ENCODE data around the gene HEBP1. TPM values are rescaled to one million over a fixed set of nuclear protein-coding genes. Genes with fewer than 3 reads are reported as not detected.

The HEBP1 gene
- polyA plus RNA-seq, 4 donors, result 214 to 642 (median 428) TPM

GRCh38 chr12:13011098-13011497, 11.0 kb upstream of the HEBP1 start:
- no peak overlapping the region for H3K27ac ChIP-seq (ENCODE audit: low read depth in 1 of 3, low read length in 2 of 3)
- DNase-seq (no peak), FAIRE-seq (no peak)
- 80 to 91% (median 85%) methylated on average over 6 of the region's 6 CpGs for WGBS, 3 donors
- no peak overlapping the region for H3K4me3 ChIP-seq (ENCODE audit: low read depth in 1 of 3, low read length in 3 of 3)
- no peaks in the 10 kb centered on the region for H3K9me3 ChIP-seq (ENCODE audit: control insufficient read depth in 2 of 2, insufficient read depth in 1 of 2, low read depth in 1 of 2, low read length in 1 of 2)
- H3K27me3 ChIP-seq (ENCODE audit: control insufficient read depth in 3 of 3, insufficient read depth in 3 of 3, low read length in 3 of 3), result no peaks in the 10 kb centered on the region
- peaks cover 0 to 2% (median 0%) of the 10 kb centered on the region in 3 donors for H3K4me1 ChIP-seq (ENCODE audit: control insufficient read depth in 3 of 3, insufficient read depth in 2 of 3, low read depth in 1 of 3, low read length in 2 of 3)
- no peaks in the 10 kb centered on the region for H3K36me3 ChIP-seq (ENCODE audit: control insufficient read depth in 3 of 3, insufficient read depth in 2 of 3, low read depth in 1 of 3, low read length in 3 of 3)

GRCh38 chr12:13008741-13009380, 8.8 kb upstream of the HEBP1 start:
- no peak for DNase-seq
- Histone ChIP-seq H3K9me3 (ENCODE audit: control insufficient read depth in 2 of 2, insufficient read depth in 1 of 2, low read depth in 1 of 2, low read length in 1 of 2) (no peaks in the 10 kb centered on the region), H3K27me3 (ENCODE audit: control insufficient read depth in 3 of 3, insufficient read depth in 3 of 3, low read length in 3 of 3) (no peaks in the 10 kb centered on the region), H3K4me1 (ENCODE audit: control insufficient read depth in 3 of 3, insufficient read depth in 2 of 3, low read depth in 1 of 3, low read length in 2 of 3) (peaks cover 0 to 2% (median 0%) of the 10 kb centered on the region in 3 donors), H3K36me3 (ENCODE audit: control insufficient read depth in 3 of 3, insufficient read depth in 2 of 3, low read depth in 1 of 3, low read length in 3 of 3) (peaks cover 0 to 4% (median 0%) of the 10 kb centered on the region in 3 donors), H3K4me3 (ENCODE audit: low read depth in 1 of 3, low read length in 3 of 3) (no peak overlapping the region), H3K27ac (ENCODE audit: low read depth in 1 of 3, low read length in 2 of 3) (no peak overlapping the region)
- 73 to 84% (median 81%) methylated on average over 5 of the region's 5 CpGs for WGBS, 3 donors
- FAIRE-seq, result no peak

- Histone ChIP-seq H3K27ac (ENCODE audit: low read depth in 1 of 3, low read length in 2 of 3) (no peak overlapping the region), H3K4me1 (ENCODE audit: control insufficient read depth in 3 of 3, insufficient read depth in 2 of 3, low read depth in 1 of 3, low read length in 2 of 3) (peaks cover 0 to 2% (median 0%) of the 10 kb centered on the region in 3 donors), H3K36me3 (ENCODE audit: control insufficient read depth in 3 of 3, insufficient read depth in 2 of 3, low read depth in 1 of 3, low read length in 3 of 3) (peaks cover 0 to 4% (median 0%) of the 10 kb centered on the region in 3 donors), H3K9me3 (ENCODE audit: control insufficient read depth in 2 of 2, insufficient read depth in 1 of 2, low read depth in 1 of 2, low read length in 1 of 2) (no peaks in the 10 kb centered on the region), H3K27me3 (ENCODE audit: control insufficient read depth in 3 of 3, insufficient read depth in 3 of 3, low read length in 3 of 3) (no peaks in the 10 kb centered on the region), H3K4me3 (ENCODE audit: low read depth in 1 of 3, low read length in 3 of 3) (no peak overlapping the region)
- 89 to 94% (median 91%) methylated on average over 7 of the region's 7 CpGs for WGBS, 3 donors
- DNase-seq (no peak), FAIRE-seq (no peak)
These were observed 7.6 kb upstream of the HEBP1 start for GRCh38 chr12:13007496-13008233.

- 20 to 55% (median 41%) methylated on average over 2 of the region's 2 CpGs for whole genome bisulfite sequencing, 3 donors
- FAIRE-seq, result no peak
- peak; percentile 46 to 86 for DNase-seq
These were observed 5.6 kb upstream of the HEBP1 start for GRCh38 chr12:13005649-13006048.

DNA sequence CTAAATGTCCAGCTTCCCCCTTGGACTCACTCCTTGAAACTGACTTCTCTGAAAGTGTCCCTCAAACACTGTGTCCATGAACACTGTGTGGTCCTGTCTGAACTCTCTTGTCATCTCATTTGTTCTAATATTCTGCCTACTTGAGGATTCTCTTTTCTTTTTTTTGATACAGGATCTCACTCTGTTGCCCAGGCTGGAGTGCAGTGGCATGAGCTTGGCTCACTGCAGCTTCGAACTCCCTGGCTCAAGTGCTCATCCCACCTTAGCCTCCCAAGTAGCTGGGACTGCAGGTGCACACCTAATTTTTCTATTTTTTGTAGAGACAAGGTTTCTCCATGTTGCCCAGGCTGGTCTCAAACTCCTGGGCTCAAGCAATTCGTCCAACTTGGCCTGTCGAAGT, 4.9 kb upstream of the HEBP1 start:
- WGBS, 3 donors, result 16 to 73% (median 38%) methylated on average over 3 of the region's 3 CpGs
- H3K27me3 ChIP-seq (ENCODE audit: control insufficient read depth in 3 of 3, insufficient read depth in 3 of 3, low read length in 3 of 3), result no peaks in the 10 kb centered on the region
- DNase-seq (no peak), FAIRE-seq (no peak)
- H3K36me3 ChIP-seq (ENCODE audit: control insufficient read depth in 3 of 3, insufficient read depth in 2 of 3, low read depth in 1 of 3, low read length in 3 of 3), result peaks cover 0 to 6% (median 0%) of the 10 kb centered on the region in 3 donors
- H3K4me3 ChIP-seq (ENCODE audit: low read depth in 1 of 3, low read length in 3 of 3), result no peak overlapping the region
- H3K4me1 ChIP-seq (ENCODE audit: control insufficient read depth in 3 of 3, insufficient read depth in 2 of 3, low read depth in 1 of 3, low read length in 2 of 3), result peaks cover 0 to 6% (median 5%) of the 10 kb centered on the region in 3 donors
- no peaks in the 10 kb centered on the region for H3K9me3 ChIP-seq (ENCODE audit: control insufficient read depth in 2 of 2, insufficient read depth in 1 of 2, low read depth in 1 of 2, low read length in 1 of 2)
- no peak overlapping the region for H3K27ac ChIP-seq (ENCODE audit: low read depth in 1 of 3, low read length in 2 of 3)

More at GRCh38 chr12:13005649-13006048, 5.6 kb upstream of the HEBP1 start:
- no peaks in the 10 kb centered on the region for H3K9me3 ChIP-seq (ENCODE audit: control insufficient read depth in 2 of 2, insufficient read depth in 1 of 2, low read depth in 1 of 2, low read length in 1 of 2)
- no peak overlapping the region for H3K27ac ChIP-seq (ENCODE audit: low read depth in 1 of 3, low read length in 2 of 3)
- H3K36me3 ChIP-seq (ENCODE audit: control insufficient read depth in 3 of 3, insufficient read depth in 2 of 3, low read depth in 1 of 3, low read length in 3 of 3), result peaks cover 0 to 6% (median 0%) of the 10 kb centered on the region in 3 donors
- H3K4me1 ChIP-seq (ENCODE audit: control insufficient read depth in 3 of 3, insufficient read depth in 2 of 3, low read depth in 1 of 3, low read length in 2 of 3), result peaks cover 0 to 6% (median 5%) of the 10 kb centered on the region in 3 donors
- H3K27me3 ChIP-seq (ENCODE audit: control insufficient read depth in 3 of 3, insufficient read depth in 3 of 3, low read length in 3 of 3), result no peaks in the 10 kb centered on the region
- no peak overlapping the region for H3K4me3 ChIP-seq (ENCODE audit: low read depth in 1 of 3, low read length in 3 of 3)

DNA sequence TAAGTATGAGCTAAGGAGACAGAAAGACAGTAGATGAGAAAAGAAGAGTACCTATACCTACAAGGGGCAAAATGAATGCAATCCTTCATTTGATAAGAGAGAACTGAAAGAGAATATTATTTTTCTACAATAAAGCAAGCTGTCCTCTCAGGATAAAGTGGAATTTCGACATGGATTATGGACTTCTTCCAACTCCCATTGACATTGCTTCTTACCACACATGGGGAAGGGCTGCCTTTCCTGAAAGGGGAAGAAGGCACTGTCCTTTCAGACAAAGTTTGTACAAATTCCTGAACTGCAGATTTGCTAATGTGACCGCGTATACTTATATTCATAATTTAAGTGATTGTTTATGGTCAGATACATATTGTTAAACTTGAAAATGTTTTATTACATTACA, 4.3 kb upstream of the HEBP1 start:
- peaks cover 0 to 6% (median 0%) of the 10 kb centered on the region in 3 donors for H3K36me3 ChIP-seq (ENCODE audit: control insufficient read depth in 3 of 3, insufficient read depth in 2 of 3, low read depth in 1 of 3, low read length in 3 of 3)
- H3K4me1 ChIP-seq (ENCODE audit: control insufficient read depth in 3 of 3, insufficient read depth in 2 of 3, low read depth in 1 of 3, low read length in 2 of 3), result peaks cover 0 to 6% (median 5%) of the 10 kb centered on the region in 3 donors
- H3K4me3 ChIP-seq (ENCODE audit: low read depth in 1 of 3, low read length in 3 of 3), result no peak overlapping the region
- WGBS, 3 donors, result 73 to 78% (median 74%) methylated on average over 3 of the region's 3 CpGs
- H3K27ac ChIP-seq (ENCODE audit: low read depth in 1 of 3, low read length in 2 of 3), result no peak overlapping the region
- no peaks in the 10 kb centered on the region for H3K9me3 ChIP-seq (ENCODE audit: control insufficient read depth in 2 of 2, insufficient read depth in 1 of 2, low read depth in 1 of 2, low read length in 1 of 2)
- no peaks in the 10 kb centered on the region for H3K27me3 ChIP-seq (ENCODE audit: control insufficient read depth in 3 of 3, insufficient read depth in 3 of 3, low read length in 3 of 3)
- FAIRE-seq, result no peak
- no peak for DNase-seq

- H3K36me3 ChIP-seq (ENCODE audit: control insufficient read depth in 3 of 3, insufficient read depth in 2 of 3, low read depth in 1 of 3, low read length in 3 of 3), result peaks cover 0 to 10% (median 0%) of the 10 kb centered on the region in 3 donors
- DNase-seq, result no peak
- no peaks in the 10 kb centered on the region for H3K9me3 ChIP-seq (ENCODE audit: control insufficient read depth in 2 of 2, insufficient read depth in 1 of 2, low read depth in 1 of 2, low read length in 1 of 2)
- WGBS, 3 donors, result 95 to 97% (median 97%) methylated on average over 10 of the region's 10 CpGs
- no peak overlapping the region for H3K4me3 ChIP-seq (ENCODE audit: low read depth in 1 of 3, low read length in 3 of 3)
- no peak overlapping the region for H3K27ac ChIP-seq (ENCODE audit: low read depth in 1 of 3, low read length in 2 of 3)
- no peak for FAIRE-seq
- peaks cover 5 to 9% (median 6%) of the 10 kb centered on the region in 3 donors for H3K4me1 ChIP-seq (ENCODE audit: control insufficient read depth in 3 of 3, insufficient read depth in 2 of 3, low read depth in 1 of 3, low read length in 2 of 3)
- H3K27me3 ChIP-seq (ENCODE audit: control insufficient read depth in 3 of 3, insufficient read depth in 3 of 3, low read length in 3 of 3), result no peaks in the 10 kb centered on the region
These were observed 2.4 kb upstream of the HEBP1 start for GRCh38 chr12:13002301-13003097.

- DNase-seq (no peak), FAIRE-seq (no peak)
- Histone ChIP-seq H3K4me1 (ENCODE audit: control insufficient read depth in 3 of 3, insufficient read depth in 2 of 3, low read depth in 1 of 3, low read length in 2 of 3) (peaks cover 5 to 15% (median 6%) of the 10 kb centered on the region in 3 donors), H3K4me3 (ENCODE audit: low read depth in 1 of 3, low read length in 3 of 3) (peak overlapping the region in 2 of 3 donors; percentile 83 to 93), H3K36me3 (ENCODE audit: control insufficient read depth in 3 of 3, insufficient read depth in 2 of 3, low read depth in 1 of 3, low read length in 3 of 3) (peaks cover 0 to 13% (median 0%) of the 10 kb centered on the region in 3 donors), H3K9me3 (ENCODE audit: control insufficient read depth in 2 of 2, insufficient read depth in 1 of 2, low read depth in 1 of 2, low read length in 1 of 2) (no peaks in the 10 kb centered on the region), H3K27me3 (ENCODE audit: control insufficient read depth in 3 of 3, insufficient read depth in 3 of 3, low read length in 3 of 3) (no peaks in the 10 kb centered on the region), H3K27ac (ENCODE audit: low read depth in 1 of 3, low read length in 2 of 3) (peak overlapping the region; percentile 89 to 94 (median 91))
- WGBS, 3 donors, result 55 to 70% (median 56%) methylated on average over 14 to 16 of the region's 16 CpGs
These were observed 1.6 kb upstream of the HEBP1 start for GRCh38 chr12:13001775-13002040.

Measured in small intestine (tissue), 7 donors.